Fibroblast of the aortic adventitia (primary cell): Measurements from ENCODE around the gene ZNF584. TPM values are rescaled to one million over a fixed set of nuclear protein-coding genes. Genes with fewer than 3 reads are reported as not detected.
"Not testable (repeated sequence)": the region's sequence is repeated elsewhere in the genome, so short reads cannot be mapped to it uniquely, and the experiment has no call there.

ENCODE experiments used
- DNase-seq: peaks from one replicate; pipeline ENCODE4 v3.0.0-alpha.2; 2010; ENCODE audit warnings: low read depth
- H3K4me3 ChIP-seq: 2 replicates; pipeline ENCODE4 v1.5.1; 2011; ENCODE audit warnings: low read depth, mild to moderate bottlenecking, control low read depth, low read length, moderate library complexity
- total RNA-seq: library from RNA; depleted of rRNA; stranded (reverse); fragments of >200 nt; gene quantifications from 2 replicates; pipeline ENCODE4 v1.2.3, GENCODE V29; 2012; ENCODE audit warnings: low replicate concordance
- TF ChIP-seq, protein P1 (sequence below): IDR thresholded peaks from 2 replicates; pipeline ENCODE4 v1.5.1; 2011; ENCODE audit warnings: mild to moderate bottlenecking, low read length, control low read depth, inconsistent platforms; ENCODE audit not compliant: insufficient read depth

Gene ZNF584
- total RNA-seq, 1 donor: 14.4 TPM

DNA sequence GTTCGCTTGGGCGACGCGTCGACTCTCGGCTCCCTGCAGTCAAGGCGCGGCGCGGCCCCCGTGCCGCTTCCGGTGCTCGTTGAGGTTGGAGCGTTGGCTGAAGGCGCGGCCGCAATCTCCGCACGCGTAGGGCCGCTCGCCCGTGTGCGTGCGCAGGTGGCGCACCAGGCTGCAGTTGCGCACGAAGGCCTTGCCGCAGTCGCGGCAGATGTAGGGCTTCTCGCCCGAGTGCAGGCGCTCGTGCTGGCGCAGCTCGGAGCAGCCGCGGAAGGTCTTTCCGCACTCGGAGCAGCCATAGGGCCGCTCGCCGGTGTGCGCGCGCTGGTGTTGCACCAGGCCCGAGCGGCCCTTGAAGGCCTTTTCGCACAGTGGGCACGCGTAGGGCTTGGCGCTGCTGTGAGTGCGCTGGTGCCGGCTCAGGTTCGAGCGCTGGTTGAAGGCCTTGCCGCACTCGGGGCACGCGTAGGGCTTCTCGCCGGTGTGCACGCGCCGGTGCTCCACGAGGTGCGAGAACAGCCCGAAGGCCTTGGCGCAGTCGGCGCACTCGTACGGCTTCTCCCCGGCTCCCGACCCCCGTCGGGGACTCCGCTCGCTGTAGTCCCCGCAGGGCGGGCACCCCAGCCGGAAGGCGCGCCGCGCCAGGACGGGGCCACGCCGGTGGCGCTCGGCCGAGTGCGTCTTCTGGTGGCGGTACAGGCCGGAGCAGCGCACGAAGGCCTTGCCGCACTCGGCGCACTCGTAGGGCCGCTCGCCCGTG, 40.6 kb upstream of the ZNF584 start:
- TF ChIP-seq, protein P1, sequence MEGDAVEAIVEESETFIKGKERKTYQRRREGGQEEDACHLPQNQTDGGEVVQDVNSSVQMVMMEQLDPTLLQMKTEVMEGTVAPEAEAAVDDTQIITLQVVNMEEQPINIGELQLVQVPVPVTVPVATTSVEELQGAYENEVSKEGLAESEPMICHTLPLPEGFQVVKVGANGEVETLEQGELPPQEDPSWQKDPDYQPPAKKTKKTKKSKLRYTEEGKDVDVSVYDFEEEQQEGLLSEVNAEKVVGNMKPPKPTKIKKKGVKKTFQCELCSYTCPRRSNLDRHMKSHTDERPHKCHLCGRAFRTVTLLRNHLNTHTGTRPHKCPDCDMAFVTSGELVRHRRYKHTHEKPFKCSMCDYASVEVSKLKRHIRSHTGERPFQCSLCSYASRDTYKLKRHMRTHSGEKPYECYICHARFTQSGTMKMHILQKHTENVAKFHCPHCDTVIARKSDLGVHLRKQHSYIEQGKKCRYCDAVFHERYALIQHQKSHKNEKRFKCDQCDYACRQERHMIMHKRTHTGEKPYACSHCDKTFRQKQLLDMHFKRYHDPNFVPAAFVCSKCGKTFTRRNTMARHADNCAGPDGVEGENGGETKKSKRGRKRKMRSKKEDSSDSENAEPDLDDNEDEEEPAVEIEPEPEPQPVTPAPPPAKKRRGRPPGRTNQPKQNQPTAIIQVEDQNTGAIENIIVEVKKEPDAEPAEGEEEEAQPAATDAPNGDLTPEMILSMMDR: no peak
- DNase-seq: no peak
- no peak overlapping the region for H3K4me3 ChIP-seq

DNA sequence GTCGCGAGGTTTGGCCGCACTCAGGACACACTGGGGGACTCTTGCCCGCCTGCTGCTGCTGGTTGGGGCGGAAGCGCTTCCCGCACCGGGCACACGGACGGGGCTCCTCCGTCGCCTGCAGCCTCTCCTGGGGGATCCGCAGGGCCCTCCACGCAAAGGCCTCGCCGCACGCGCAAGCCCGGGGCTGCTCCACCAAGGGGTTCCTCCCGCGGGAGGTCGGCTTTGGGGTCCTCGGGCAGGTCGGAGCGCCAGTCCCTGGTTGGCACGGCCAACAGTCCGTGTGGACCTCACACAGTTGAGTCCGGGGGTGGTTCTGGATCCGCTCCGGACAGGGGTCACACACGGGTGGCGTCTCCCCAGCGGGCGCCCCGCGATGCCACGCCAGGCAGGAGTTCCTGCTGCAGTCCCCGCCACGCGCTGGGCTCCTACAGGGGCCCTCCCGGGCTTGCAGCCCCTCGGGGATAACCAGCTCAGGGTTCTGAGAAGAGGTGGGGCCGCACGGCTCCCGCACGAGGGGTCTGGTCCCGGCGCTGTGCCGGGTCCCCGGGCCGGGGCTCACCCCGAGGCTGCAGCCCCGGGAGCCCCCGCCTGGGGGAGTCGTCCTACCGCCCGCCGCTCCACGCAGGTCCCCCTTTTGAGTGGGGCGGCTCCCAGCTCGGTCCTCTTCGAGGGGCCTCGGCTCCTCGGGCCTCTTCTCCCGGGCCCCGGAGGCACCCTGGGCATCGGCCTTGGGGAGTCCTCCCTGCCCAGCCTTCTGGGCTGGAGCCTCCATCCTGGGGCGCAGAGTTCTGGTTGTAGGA, 39.7 kb upstream of the ZNF584 start:
- H3K4me3 ChIP-seq: no peak overlapping the region
- no peak for DNase-seq
- TF ChIP-seq, protein P1: no peak

DNA sequence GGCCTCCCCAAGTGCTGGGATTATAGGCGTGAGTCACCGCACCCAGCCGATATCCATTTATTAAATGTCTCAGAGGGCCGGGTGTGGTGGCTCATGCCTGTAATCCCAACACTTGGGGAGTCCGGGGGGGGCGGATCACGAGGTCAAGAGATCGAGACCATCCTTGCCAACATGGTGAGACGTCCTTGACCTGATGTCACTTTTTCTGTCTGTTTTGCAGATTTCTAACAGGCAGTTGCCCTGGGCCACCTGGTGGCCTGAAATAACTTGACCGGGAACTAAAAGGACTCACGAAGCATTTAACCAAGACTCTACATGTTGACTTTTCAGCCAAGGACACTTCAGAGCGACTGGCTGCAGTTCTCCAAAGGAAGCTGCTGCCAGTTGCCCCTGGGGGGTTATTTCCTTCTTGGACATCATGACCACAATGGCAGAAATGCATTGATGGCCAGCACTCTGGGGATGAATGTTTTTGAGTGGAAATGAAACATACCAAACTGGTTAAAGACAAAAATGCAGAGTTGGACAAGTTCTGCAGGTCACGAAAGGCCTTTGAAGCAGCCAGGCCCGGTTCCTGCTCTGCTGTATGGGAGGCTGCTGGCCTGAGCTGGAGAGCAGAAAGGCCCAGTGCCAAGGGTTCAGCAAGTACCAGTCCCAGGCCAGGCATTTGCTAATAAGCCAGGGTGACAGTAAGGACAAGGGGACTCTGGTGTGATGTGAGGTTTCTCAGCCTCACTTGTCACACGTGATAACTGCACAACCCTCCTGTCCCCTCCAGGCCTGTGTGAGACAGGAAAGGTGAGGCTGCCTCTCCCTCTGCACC, 35.9 kb upstream of the ZNF584 start:
- TF ChIP-seq, protein P1: no peak
- no peak for DNase-seq

DNA sequence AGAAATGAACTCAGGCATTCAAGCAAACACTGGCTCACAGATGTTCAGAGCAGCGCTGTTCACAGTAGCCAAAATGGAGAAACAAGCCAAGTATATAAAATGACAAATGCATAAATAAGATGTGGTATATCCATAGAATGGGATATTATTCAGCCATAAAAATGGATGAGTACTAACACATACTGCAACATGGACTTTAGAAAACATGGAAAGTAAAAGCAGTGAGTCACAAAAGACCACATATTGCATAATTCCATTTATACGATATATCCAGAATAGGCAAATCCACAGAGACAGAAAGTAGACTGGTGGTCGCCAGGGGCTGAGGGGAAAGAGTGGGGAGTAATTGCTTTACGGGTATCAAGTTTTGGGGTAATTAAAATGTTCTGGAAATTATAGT, 34.2 kb upstream of the ZNF584 start:
- H3K4me3 ChIP-seq: no peak overlapping the region
- TF ChIP-seq, protein P1: no peak
- no peak for DNase-seq

More for the DNA sequence above, 35.9 kb upstream of the ZNF584 start:
- no peak overlapping the region for H3K4me3 ChIP-seq

DNA sequence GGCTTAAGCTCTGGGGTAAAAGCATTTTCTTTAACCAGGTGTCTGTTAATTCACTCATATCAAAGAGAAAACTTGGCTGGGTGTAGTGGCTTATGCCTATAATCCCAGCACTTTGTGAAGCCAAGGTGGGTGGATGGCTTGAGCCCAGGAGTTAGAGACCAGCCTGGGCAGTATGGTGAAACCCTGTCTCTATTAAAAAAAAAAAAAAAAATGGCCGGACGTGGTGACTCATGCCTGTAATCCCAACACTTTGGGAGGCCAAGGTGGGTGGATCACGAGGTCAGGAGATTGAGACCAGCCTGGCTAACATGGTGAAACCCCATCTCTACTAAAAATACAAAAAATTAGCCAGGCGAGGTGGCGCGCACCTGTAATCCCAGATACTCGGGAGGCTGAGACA, 31.7 kb upstream of the ZNF584 start:
- H3K4me3 ChIP-seq, DNase-seq: not testable (repeated sequence)

DNA sequence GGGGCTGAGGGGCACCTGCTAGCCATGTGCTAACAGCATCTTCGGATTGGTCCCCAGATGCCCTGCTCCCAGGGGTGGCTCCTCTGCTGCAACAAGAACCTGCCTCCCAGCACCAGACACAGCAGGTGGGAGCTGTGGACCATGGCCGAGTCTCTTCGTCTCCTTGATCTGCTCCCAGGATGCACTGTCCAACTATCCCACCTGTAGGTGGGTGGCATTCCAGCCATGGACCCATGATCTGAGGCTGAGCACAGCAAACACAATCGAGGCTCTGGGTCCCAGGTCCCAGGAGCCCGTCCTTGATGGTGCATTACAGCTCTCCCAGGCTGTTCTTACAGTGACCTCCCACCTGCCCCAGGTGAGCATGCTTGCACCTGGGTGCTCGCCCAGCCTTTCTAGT, 29.2 kb upstream of the ZNF584 start:
- no peak for DNase-seq
- TF ChIP-seq, protein P1: no peak
- no peak overlapping the region for H3K4me3 ChIP-seq
